Mesendoderm (in vitro differentiated cells): ENCODE data around the gene EP400. TPM values are rescaled to one million over a fixed set of nuclear protein-coding genes. Genes with fewer than 3 reads are reported as not detected.

Experiments used
- DNase-seq: peaks from one replicate; pipeline ENCODE4 v3.0.0; 2013
- H2AK5ac ChIP-seq: 2 replicates; pipeline ENCODE4 v1.6.1; 2013; ENCODE audit warnings: low read length, inconsistent platforms
- H2BK120ac ChIP-seq: 2 replicates; pipeline ENCODE4 v1.6.1; 2013; ENCODE audit warnings: low read depth, mild to moderate bottlenecking, low read length, moderate library complexity, mixed read lengths
- H2BK15ac ChIP-seq: replicated peaks from 2 replicates; pipeline ENCODE4 v1.6.1; 2013; ENCODE audit warnings: low read depth, mild to moderate bottlenecking, moderate library complexity
- H2BK5ac ChIP-seq: 2 replicates; pipeline ENCODE4 v1.6.1; 2013; ENCODE audit warnings: low read length, inconsistent platforms
- H3K18ac ChIP-seq: 2 replicates; pipeline ENCODE4 v1.6.1; 2013; ENCODE audit warnings: mild to moderate bottlenecking, low read length, mixed read lengths
- H3K23ac ChIP-seq: one replicate; pipeline ENCODE4 v1.6.1; 2013; ENCODE audit warnings: low read length
- H3K27ac ChIP-seq: 2 replicates; pipeline ENCODE4 v1.5.1; 2013; ENCODE audit warnings: low read depth, mild to moderate bottlenecking, inconsistent platforms, low read length, moderate library complexity
- H3K27me3 ChIP-seq: 2 replicates; pipeline ENCODE4 v1.6.1; 2013; ENCODE audit warnings: low read length, control low read depth, mild to moderate bottlenecking, inconsistent platforms; ENCODE audit not compliant: insufficient read depth, poor library complexity
- H3K36me3 ChIP-seq: 2 replicates; pipeline ENCODE4 v1.6.1; 2013; ENCODE audit warnings: low read length, inconsistent platforms; ENCODE audit not compliant: control insufficient read depth, insufficient read depth
- H3K4ac ChIP-seq: one replicate; pipeline ENCODE4 v1.6.1; 2013; ENCODE audit warnings: low read depth, mild to moderate bottlenecking, low read length, moderate library complexity
- H3K4me1 ChIP-seq: 2 replicates; pipeline ENCODE4 v1.6.1; 2013; ENCODE audit warnings: low read depth, low read length, inconsistent platforms; ENCODE audit not compliant: control insufficient read depth
- H3K4me2 ChIP-seq: 2 replicates; pipeline ENCODE4 v1.6.1; 2013; ENCODE audit warnings: low read length
- H3K4me3 ChIP-seq: 2 replicates; pipeline ENCODE4 v1.5.1; 2013; ENCODE audit warnings: mild to moderate bottlenecking, low read length
- H3K56ac ChIP-seq: one replicate; pipeline ENCODE4 v1.6.1; 2013; ENCODE audit warnings: low read length
- H3K79me1 ChIP-seq: 2 replicates; pipeline ENCODE4 v1.6.1; 2013; ENCODE audit warnings: low read length, inconsistent platforms
- H3K79me2 ChIP-seq: 2 replicates; pipeline ENCODE4 v1.6.1; 2013; ENCODE audit warnings: mild to moderate bottlenecking, low read length; ENCODE audit not compliant: control insufficient read depth, insufficient read depth
- H3K9ac ChIP-seq: 2 replicates; pipeline ENCODE4 v1.6.1; 2013; ENCODE audit warnings: low read length, inconsistent platforms
- H4K5ac ChIP-seq: one replicate; pipeline ENCODE4 v1.6.1; 2013; ENCODE audit warnings: low read length
- H4K8ac ChIP-seq: one replicate; pipeline ENCODE4 v1.6.1; 2013; ENCODE audit warnings: low read depth, mild to moderate bottlenecking, control low read depth, low read length, moderate library complexity
- WGBS: extraction: QIAGEN DNeasy Blood & Tissue Kit; methylation state at CpG from one replicate; pipeline ENCODE4 v1.1.7; 2013; ENCODE audit warnings: low lambda C conversion rate, missing lambda C conversion rate; ENCODE audit not compliant: insufficient coverage; ENCODE audit errors: extremely low coverage; 5-methylcytosine and 5-hydroxymethylcytosine counted together
- small RNA-seq: library from polyadenylated mRNA; stranded (forward); fragments of <200 nt; extraction: miRNeasy Mini kit (QIAGEN cat#:217004); gene quantifications from one replicate; pipeline ENCODE3, GENCODE V24; 2013; ENCODE audit not compliant: insufficient read depth

Gene EP400

DNA sequence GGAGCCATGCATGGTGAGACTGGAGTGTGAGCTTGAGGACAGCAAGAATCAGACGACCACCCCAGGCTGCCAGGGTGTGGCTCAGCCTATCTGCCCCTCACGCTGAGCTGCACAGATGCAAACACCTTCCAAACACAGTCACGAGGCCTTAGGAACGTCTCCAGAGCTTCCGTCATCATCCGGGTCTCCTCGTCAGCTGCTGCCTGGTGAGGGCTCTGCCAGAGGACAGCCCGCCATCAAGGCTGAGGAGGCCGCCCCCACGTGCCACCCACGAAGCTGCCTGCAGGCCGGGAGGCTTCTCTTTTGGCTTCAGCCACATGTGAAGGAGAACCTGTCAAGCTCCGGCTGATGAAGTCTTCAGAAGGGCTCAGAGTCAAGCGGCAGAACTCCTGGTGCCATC lies 180.9 kb downstream of the EP400 start:
- no peak overlapping the region for H3K4me2 ChIP-seq
- H4K8ac ChIP-seq, result no peak overlapping the region
- peaks cover 9% of the 10 kb centered on the region for H3K36me3 ChIP-seq
- no peak overlapping the region for H3K18ac ChIP-seq
- WGBS, result no CpG with 5 or more reads among the region's 14 CpGs
- no peak overlapping the region for H2BK15ac ChIP-seq
- no peak overlapping the region for H4K5ac ChIP-seq
- no peaks in the 10 kb centered on the region for H3K79me1 ChIP-seq
- no peaks in the 10 kb centered on the region for H3K27me3 ChIP-seq
- H3K27ac ChIP-seq, result no peak overlapping the region
- no peaks in the 10 kb centered on the region for H3K79me2 ChIP-seq
- H2BK5ac ChIP-seq, result no peak overlapping the region
- H3K4ac ChIP-seq, result no peak overlapping the region
- no peak overlapping the region for H2BK120ac ChIP-seq
- H3K23ac ChIP-seq, result no peak overlapping the region
- no peak overlapping the region for H3K56ac ChIP-seq
- no peak for DNase-seq
- no peak overlapping the region for H3K9ac ChIP-seq
- no peak overlapping the region for H3K4me3 ChIP-seq
- no peaks in the 10 kb centered on the region for H3K4me1 ChIP-seq
- H2AK5ac ChIP-seq, result no peak overlapping the region

Small RNA genes lying within 50 kb of the gene (small RNA-seq; reads per million reads assigned to genes)
- gene AC131009.3 (not detected), gene AC137590.2 (not detected), gene SNORA49 (1.4 reads per million)
